Measurements from ENCODE around the gene OSBPL8.
"Not testable (repeated sequence)": the region's sequence is repeated elsewhere in the genome, so short reads cannot be mapped to it uniquely, and the experiment has no call there.

OSBPL8 gene

GRCh38 chr12:76364131-76364530, 195.4 kb downstream of the OSBPL8 start:
- H3K4me3 ChIP-seq (ENCODE audit: low read depth, low read length); H3K27ac ChIP-seq (ENCODE audit: extremely low read depth, low read depth, low read length); POLR2A ChIA-PET; CTCF ChIA-PET; H3K4me1 ChIP-seq (ENCODE audit: control insufficient read depth, insufficient read depth, low read length); H3K9me3 ChIP-seq (ENCODE audit: control insufficient read depth, insufficient read depth, low read depth, low read length): not testable (repeated sequence)
- H3K36me3 ChIP-seq (ENCODE audit: control insufficient read depth in 2 of 2, insufficient read depth in 1 of 2, low read length in 2 of 2) = peaks cover 8 to 19% of the 10 kb centered on the region in 2 experiments
- peak; percentile 82 for TF ChIP-seq ZNF146 (tag by site-specific recombination; IDR thresholded peaks at IDR 0.05)
- TF ChIP-seq, protein P1, sequence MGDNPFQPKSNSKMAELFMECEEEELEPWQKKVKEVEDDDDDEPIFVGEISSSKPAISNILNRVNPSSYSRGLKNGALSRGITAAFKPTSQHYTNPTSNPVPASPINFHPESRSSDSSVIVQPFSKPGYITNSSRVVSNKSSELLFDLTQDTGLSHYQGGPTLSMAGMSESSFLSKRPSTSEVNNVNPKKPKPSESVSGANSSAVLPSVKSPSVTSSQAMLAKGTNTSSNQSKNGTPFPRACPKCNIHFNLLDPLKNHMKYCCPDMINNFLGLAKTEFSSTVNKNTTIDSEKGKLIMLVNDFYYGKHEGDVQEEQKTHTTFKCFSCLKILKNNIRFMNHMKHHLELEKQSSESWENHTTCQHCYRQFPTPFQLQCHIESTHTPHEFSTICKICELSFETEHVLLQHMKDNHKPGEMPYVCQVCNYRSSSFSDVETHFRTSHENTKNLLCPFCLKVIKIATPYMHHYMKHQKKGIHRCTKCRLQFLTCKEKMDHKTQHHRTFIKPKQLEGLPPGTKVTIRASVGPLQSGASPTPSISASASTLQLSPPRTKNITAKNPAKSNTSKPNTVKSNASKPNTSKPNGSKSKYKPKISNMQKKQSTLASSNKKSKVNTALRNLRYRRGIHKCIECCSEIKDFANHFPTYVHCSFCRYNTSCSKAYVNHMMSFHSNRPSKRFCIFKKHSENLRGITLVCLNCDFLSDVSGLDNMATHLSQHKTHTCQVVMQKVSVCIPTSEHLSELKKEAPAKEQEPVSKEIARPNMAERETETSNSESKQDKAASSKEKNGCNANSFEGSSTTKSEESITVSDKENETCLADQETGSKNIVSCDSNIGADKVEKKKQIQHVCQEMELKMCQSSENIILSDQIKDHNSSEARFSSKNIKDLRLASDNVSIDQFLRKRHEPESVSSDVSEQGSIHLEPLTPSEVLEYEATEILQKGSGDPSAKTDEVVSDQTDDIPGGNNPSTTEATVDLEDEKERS (tag by site-specific recombination; IDR thresholded peaks at IDR 0.05) = 0 out of 2 replicates have a peak, but pooled peaks have one; percentile 40

- Histone ChIP-seq H3K4me1 (ENCODE audit: control insufficient read depth, insufficient read depth, low read length) (no peaks in the 10 kb centered on the region), H3K4me3 (ENCODE audit: low read depth, low read length) (no peak overlapping the region), H3K36me3 (ENCODE audit: control insufficient read depth in 2 of 2, insufficient read depth in 1 of 2, low read length in 2 of 2) (peaks cover 12 to 16% of the 10 kb centered on the region in 2 experiments), H3K27ac (ENCODE audit: extremely low read depth, low read depth, low read length) (no peak overlapping the region), H3K9me3 (ENCODE audit: control insufficient read depth, insufficient read depth, low read depth, low read length) (no peaks in the 10 kb centered on the region)
- ChIA-PET POLR2A (no interaction called here), CTCF (no interaction called here)
- TF ChIP-seq ZBTB1 (tag by site-specific recombination; IDR thresholded peaks at IDR 0.05) (no peak), ZNF19 (tag by site-specific recombination; IDR thresholded peaks at IDR 0.05; ENCODE audit: low read depth) (no peak), ZBTB17 (tag by site-specific recombination; IDR thresholded peaks at IDR 0.05) (no peak), KLF1 (tag by site-specific recombination; IDR thresholded peaks at IDR 0.05) (no peak), ZNF704 (tag by site-specific recombination; IDR thresholded peaks at IDR 0.05) (no peak), YY2 (tag by site-specific recombination; IDR thresholded peaks at IDR 0.05) (no peak), ZNF157 (tag by site-specific recombination; IDR thresholded peaks at IDR 0.05) (no peak), ZNF335 (tag by site-specific recombination; conservative IDR thresholded peaks at IDR 0.05) (no peak), ZNF776 (tag by site-specific recombination; IDR thresholded peaks at IDR 0.05; ENCODE audit: borderline replicate concordance) (no peak), ZNF202 (tag by site-specific recombination; IDR thresholded peaks at IDR 0.05; ENCODE audit: borderline replicate concordance) (no peak)
- TF ChIP-seq, protein P2, sequence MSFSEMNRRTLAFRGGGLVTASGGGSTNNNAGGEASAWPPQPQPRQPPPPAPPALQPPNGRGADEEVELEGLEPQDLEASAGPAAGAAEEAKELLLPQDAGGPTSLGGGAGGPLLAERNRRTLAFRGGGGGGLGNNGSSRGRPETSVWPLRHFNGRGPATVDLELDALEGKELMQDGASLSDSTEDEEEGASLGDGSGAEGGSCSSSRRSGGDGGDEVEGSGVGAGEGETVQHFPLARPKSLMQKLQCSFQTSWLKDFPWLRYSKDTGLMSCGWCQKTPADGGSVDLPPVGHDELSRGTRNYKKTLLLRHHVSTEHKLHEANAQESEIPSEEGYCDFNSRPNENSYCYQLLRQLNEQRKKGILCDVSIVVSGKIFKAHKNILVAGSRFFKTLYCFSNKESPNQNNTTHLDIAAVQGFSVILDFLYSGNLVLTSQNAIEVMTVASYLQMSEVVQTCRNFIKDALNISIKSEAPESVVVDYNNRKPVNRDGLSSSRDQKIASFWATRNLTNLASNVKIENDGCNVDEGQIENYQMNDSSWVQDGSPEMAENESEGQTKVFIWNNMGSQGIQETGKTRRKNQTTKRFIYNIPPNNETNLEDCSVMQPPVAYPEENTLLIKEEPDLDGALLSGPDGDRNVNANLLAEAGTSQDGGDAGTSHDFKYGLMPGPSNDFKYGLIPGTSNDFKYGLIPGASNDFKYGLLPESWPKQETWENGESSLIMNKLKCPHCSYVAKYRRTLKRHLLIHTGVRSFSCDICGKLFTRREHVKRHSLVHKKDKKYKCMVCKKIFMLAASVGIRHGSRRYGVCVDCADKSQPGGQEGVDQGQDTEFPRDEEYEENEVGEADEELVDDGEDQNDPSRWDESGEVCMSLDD (tag by site-specific recombination; IDR thresholded peaks at IDR 0.05) = no peak
Measured at GRCh38 chr12:76360316-76360715, 199.3 kb downstream of the OSBPL8 start.

DNA sequence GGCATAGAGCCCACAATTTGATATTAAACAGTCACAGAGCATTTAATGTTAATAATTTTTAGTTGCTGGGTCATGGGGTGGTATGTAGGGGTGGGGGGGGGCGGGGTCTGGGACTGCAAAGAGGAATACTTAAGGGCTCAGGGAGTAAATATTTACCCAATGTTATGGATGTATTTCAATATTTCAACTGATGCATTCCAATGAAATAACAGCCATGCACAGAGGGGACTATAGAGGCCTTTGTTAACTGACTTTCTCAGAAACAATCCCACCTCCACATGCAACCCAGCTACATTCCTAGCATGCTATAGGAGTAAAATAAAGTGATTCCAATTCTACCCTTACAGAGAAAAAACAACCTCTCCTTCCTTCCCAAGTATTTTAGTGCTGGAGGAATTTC, 203.5 kb downstream of the OSBPL8 start:
- no peak overlapping the region for H3K27ac ChIP-seq (ENCODE audit: extremely low read depth, low read depth, low read length)
- peaks cover 16 to 17% of the 10 kb centered on the region in 2 experiments for H3K36me3 ChIP-seq (ENCODE audit: control insufficient read depth in 2 of 2, insufficient read depth in 1 of 2, low read length in 2 of 2)
- ChIA-PET POLR2A (no interaction called here), CTCF (interaction anchor here (0.6 kb wide), 1 partner anchor 230 kb away, joined by 3 read pairs; no protein-coding TSS in a partner anchor)
- H3K4me1 ChIP-seq (ENCODE audit: control insufficient read depth, insufficient read depth, low read length) = no peaks in the 10 kb centered on the region
- no peaks in the 10 kb centered on the region for H3K9me3 ChIP-seq (ENCODE audit: control insufficient read depth, insufficient read depth, low read depth, low read length)
- H3K4me3 ChIP-seq (ENCODE audit: low read depth, low read length) = no peak overlapping the region
- TF ChIP-seq ZFP37 (tag by site-specific recombination; IDR thresholded peaks at IDR 0.05) = no peak
- no peak for TF ChIP-seq ZNF214 (tag by site-specific recombination; IDR thresholded peaks at IDR 0.05; ENCODE audit: borderline replicate concordance)
- TF ChIP-seq ZNF530 (tag by site-specific recombination; IDR thresholded peaks at IDR 0.05; ENCODE audit: low read depth) = no peak
- no peak for TF ChIP-seq ZNF629 (tag by site-specific recombination; IDR thresholded peaks at IDR 0.05)
- no peak for TF ChIP-seq ZNF221 (tag by site-specific recombination; IDR thresholded peaks at IDR 0.05; ENCODE audit: borderline replicate concordance)
- TF ChIP-seq ZNF785 (tag by site-specific recombination; IDR thresholded peaks at IDR 0.05) = no peak
- TF ChIP-seq ZBTB7A (tag by site-specific recombination; IDR thresholded peaks at IDR 0.05; ENCODE audit: low read depth) = no peak
- TF ChIP-seq ZNF561 (tag by site-specific recombination; IDR thresholded peaks at IDR 0.05; ENCODE audit: borderline replicate concordance) = no peak
- TF ChIP-seq, protein P2 (tag by site-specific recombination; IDR thresholded peaks at IDR 0.05) = no peak
- TF ChIP-seq ZNF843 (tag by site-specific recombination; IDR thresholded peaks at IDR 0.05) = no peak
- no peak for TF ChIP-seq ZNF2 (tag by site-specific recombination; IDR thresholded peaks at IDR 0.05)
- TF ChIP-seq ZNF501 (tag by site-specific recombination; IDR thresholded peaks at IDR 0.05) = no peak

All from HEK293 (cell line).